GM21360 (cell line): Measurements from ENCODE around the gene KIAA1217.

Experiments used
- ATAC-seq: cut with Tn5 transposase; IDR thresholded peaks from one replicate; pipeline ENCODE4 v1.9.1; 2021; ENCODE audit warnings: mild to moderate bottlenecking, moderate library complexity; ENCODE audit not compliant: unreplicated experiment

Gene KIAA1217

GRCh38 chr10:24288581-24288980 lies 79.6 kb downstream of the KIAA1217 start:
- ATAC-seq: no peak

DNA sequence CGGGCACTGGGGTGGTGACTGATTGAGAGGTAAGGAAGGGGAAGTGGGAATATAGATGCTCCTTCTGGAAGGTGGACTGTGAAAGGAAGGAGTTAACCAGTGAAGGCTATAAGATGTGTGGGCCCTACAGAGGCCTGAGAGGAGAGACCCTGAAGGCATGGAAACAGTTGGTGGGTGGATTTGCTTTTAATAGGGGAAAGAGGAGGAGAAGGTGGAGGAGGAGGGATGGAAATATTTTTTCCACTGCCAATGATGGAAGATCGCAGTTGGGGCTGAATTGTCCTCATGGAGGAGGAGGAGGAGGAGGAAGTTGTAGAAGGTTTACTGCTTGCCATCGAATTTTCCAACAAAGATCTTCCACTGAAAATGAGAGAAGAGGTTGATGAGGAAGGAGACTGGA lies 80.3 kb downstream of the KIAA1217 start:
- no peak for ATAC-seq

DNA sequence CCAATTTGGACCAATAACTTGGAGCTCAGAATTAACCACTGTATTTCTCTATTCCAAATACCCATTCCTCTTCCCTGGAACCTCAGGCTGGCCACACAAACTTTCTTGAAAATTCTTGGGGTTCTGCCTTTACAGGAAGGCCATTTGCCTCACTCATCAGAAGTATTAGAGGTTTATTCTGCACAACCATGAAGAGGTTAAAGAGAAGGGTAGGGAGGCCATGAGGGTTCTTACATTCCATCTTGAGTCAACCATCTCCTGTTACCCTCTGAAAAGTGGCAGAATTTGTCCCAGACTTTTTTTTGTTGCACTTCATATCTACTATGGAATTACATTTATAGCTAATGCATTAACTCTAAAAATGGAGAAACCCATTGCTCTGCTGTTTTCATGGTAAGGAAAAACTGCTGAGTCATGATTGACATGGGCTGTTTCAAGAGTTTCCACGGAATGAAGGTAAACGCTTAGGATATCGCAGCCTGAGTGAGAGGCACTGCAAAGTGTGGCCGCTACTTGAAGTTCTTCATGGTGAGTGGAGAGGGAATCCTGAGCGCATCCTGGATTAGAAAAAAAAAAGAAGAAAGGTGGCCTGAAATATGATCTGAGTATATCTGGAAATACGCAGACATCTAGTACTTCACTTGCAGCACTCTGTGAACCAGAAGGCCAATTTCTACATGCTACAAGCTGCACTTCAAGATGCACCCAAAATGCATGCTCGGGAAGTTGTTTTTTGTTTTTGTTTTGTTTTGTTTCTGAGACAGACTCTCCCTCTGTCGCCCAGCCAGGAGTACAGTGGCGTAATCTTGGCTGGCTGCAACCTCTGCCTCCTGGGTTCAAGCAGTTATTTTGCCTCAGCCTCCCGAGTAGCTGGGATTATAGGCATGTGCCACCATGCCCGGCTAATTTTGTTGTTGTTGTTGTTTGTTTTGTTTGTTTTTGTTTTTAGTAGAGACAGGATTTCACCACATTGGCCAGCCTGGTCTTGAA lies 83.7 kb downstream of the KIAA1217 start:
- ATAC-seq: no peak

DNA sequence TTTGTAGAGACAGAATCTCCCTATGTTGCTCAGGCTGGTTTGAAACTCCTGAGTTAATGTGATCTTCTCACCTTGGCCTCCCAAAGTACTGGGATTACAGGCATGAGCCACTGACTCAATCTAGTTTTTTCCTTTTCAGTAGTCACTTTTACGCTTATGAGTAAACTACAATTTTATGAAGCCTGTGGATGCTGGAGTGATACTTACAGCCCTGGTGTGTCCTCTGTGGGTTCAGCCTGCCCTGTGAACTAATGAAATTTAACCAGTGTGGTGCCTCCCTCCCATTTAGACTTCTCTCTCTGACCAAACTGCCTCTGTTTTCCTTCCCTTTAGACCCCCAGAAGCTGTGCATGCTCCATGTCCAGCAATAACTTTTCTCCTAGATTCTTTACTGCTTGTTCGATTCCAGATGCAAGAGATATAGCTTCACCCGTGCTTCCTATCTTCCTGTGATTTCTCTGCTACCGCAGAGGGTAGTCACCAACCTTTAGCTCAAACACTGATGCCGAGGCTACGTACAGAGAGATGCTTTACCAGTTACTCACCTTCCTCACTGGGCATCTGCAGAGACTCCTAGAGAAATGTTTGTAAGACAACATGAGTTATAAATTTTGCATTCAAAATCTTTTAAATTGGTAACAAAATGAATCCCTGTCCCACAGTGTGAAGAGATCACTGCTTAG lies 90.8 kb downstream of the KIAA1217 start:
- ATAC-seq: no peak

GRCh38 chr10:24303522-24304310 lies 94.8 kb downstream of the KIAA1217 start:
- no peak for ATAC-seq

DNA sequence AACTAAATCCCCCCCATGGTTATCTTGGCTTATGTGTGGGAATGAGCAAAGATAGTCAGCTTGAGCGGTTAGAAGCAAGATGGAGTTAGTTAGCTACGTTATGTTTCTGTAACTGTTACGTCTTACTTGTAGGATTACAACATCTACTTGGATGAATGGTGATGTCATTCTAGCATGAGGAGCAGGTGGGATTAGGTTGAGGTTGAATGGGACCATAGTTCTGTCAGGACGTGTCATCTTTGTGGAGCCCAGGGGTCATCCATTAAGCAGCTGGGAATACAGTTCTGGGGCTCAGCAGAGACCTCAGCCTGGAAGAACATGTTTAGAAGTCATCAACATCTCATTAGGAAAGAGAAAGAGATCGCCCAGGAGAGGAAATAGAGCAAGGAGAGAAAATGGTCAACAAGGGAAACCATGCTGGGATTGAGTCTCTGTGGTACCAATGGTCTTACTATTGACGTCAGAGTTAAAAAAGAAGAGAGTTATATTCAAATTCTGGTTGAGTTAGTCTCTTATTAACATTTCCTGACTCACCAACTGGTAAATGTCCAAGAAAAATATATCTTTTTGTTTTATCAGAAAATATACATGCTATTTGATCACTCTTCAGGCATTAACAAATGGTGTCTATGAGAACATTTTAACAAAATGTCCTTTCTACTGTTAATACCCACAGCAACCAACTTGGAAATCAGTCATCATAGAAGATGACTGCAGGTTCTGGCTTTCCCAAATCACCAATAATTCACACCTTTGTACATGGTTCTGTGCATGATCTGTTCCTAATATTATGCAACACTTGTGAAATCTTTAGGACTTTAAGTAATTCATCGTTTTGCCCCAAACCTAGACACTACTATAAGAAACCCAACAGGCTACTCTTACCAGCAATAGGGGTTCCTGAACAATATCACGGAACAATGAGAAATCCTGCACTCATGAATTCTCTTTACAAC lies 96.9 kb downstream of the KIAA1217 start:
- no peak for ATAC-seq

GRCh38 chr10:24306507-24306875 lies 97.6 kb downstream of the KIAA1217 start:
- ATAC-seq: no peak

DNA sequence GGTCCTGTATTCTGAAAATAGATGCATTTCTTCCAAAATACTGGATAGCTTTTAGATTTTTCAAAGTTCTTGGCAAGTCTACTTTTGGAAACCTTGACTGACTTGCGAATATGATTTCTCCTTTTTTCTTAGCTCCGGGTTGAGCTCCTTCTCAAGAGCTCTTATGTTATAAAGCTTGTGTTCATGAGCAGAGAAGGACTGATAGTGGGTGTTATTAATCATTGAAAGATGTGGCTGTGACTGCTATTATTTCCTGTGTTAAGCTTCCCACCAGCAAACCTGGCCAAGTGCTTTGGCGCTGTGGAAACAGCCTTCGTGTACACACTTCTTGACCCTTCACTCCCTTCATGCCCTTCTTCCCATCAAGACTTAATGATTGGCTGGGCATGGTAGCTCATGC lies 98.2 kb downstream of the KIAA1217 start:
- ATAC-seq: no peak

DNA sequence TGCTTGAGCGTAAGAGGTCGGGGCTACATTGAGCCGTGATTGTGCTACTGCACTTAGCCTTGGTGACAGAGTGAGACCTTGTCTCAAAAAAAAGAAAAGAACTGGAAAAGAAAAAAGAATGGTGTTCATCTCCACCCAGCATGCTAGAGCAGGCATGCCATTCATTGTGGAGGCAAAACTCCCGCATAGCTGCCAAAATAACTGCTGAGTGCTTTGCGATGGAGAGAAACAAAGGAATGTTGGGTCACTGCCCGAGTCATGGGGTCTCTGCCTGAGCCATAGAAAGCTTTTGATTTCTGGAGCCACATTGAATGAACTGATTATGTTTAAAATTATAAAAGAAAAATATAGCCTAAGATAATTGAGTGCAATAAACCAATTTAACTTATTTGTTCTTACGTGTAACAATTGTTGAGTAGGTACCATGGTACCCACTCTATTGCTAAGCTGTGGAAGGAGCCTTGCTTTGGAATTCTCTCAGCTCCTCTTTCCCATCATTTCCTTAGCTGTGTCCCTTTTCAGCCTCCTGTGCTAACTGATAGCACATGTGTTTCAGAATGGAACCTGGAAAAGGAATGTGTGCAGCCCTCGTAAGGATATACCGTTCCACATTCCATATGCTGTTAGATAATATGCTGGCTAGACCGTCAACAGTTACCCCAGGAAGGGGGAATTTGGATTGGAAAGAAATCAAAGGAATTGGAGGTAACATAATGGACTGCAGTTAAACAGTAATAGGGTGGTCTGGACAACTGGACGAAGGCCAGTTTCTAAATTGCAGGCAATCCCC lies 99.0 kb downstream of the KIAA1217 start:
- no peak for ATAC-seq

- ATAC-seq: no peak
Measured at GRCh38 chr10:24310104-24310503, 101.2 kb downstream of the KIAA1217 start.

- no peak for ATAC-seq
Measured at GRCh38 chr10:24311888-24312287, 103.0 kb downstream of the KIAA1217 start.

- no peak for ATAC-seq
Measured at GRCh38 chr10:24313283-24313682, 104.3 kb downstream of the KIAA1217 start.

- ATAC-seq: no peak
Measured at GRCh38 chr10:24315211-24315610, 106.3 kb downstream of the KIAA1217 start.

DNA sequence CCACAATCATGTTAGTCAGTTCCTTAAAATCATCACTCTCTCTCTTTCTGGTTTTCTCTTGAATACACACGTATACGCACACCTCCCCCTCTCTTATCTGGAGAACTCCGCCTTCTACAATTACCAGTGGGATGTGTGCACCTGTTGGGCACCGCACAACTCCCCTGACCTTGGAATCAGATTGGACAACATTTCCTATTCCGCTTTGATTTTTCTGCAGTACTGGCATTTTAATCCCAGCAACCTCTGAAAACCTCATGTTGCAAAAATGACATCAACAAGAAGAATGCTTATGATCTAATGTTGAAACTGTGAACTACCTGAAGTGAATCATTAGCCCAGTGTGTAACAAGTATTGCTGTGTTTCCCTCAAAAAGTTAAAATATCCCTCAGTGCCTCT lies 109.6 kb downstream of the KIAA1217 start:
- no peak for ATAC-seq

- no peak for ATAC-seq
Measured at GRCh38 chr10:24320373-24320772, 111.4 kb downstream of the KIAA1217 start.

GRCh38 chr10:24324651-24325050 lies 115.7 kb downstream of the KIAA1217 start:
- no peak for ATAC-seq

- ATAC-seq: no peak
Measured at GRCh38 chr10:24331457-24331856, 122.5 kb downstream of the KIAA1217 start.

- no peak for ATAC-seq
Measured at GRCh38 chr10:24333736-24334135, 124.8 kb downstream of the KIAA1217 start.

DNA sequence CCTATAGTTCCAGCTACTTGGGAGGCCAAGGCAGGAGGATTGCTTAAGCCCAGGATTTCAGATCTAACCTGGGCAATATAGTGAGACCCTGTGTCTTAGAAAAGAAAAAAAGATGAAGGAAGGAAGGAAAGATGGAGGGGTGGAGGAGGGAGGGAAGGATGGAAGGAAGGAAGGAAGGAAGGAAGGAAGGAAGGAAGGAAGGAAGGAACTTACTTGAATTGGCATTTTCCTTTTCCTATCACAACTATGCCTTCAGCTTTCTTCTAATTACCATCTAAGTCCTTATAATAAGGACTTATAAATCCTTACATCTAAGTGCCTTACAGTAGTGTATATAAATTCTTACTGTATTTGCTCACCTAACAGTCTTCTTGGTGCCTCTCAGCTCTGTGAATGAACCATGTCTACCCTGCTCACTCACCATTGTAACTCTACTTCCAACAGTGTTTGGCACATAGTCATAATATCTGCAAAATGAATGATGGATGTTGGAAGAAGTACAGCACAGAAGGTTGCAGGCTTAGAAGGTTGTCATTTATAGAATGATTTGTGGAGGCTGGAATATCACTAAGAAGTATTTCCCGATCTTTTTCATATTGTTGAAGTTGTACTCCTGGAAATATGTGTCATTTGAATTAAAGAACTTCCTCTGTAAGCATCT lies 125.5 kb downstream of the KIAA1217 start:
- ATAC-seq: no peak
